ENCODE measurements around the gene TNNI3K. TPM values are rescaled to one million over a fixed set of nuclear protein-coding genes. Genes with fewer than 3 reads are reported as not detected.

The TNNI3K gene
- total and polyA plus RNA-seq, 10 of the 15 experiments (the other 5 are each of a cell fraction or from before 2014, with no cell fraction given): 0.14 to 1.6 (median 0.44) TPM; not detected in 4

- TF ChIP-seq CTCF (IDR thresholded peaks at IDR 0.05 in 2 of 3, conservative IDR thresholded peaks at IDR 0.05 in 1 of 3; ENCODE audit: control insufficient read depth in 2 of 3, extremely low read depth in 1 of 3, insufficient read depth in 1 of 3, low read depth in 3 of 3, low read length in 3 of 3): no peak
- TF ChIP-seq ETV6 (conservative IDR thresholded peaks at IDR 0.05 in 1 of 2, IDR thresholded peaks at IDR 0.05 in 1 of 2; ENCODE audit: borderline replicate concordance in 1 of 2, low read depth in 1 of 2): no peak
These were observed 2.6 kb downstream of the TNNI3K start (continued) for GRCh38 chr1:74237787-74238186.

- H3K4me1 ChIP-seq (ENCODE audit: control insufficient read depth, insufficient read depth, low read length): no peaks in the 10 kb centered on the region
- no TSS peak for BruUV-seq (replicated peaks)
- in situ Hi-C loops (cut with MboI) (no loop called here), intact Hi-C loops (cut with micrococcal nuclease; ENCODE audit: unreplicated experiment) (no loop called here)
- ATAC-seq: no peak
- H4K20me1 ChIP-seq (ENCODE audit: control insufficient read depth, insufficient read depth): no peaks in the 10 kb centered on the region
- H3K4me3 ChIP-seq: no peak overlapping the region
- no peaks in the 10 kb centered on the region for H3K9me3 ChIP-seq (replicated peaks; ENCODE audit: control insufficient read depth, insufficient read depth, low read length)
- H3K36me3 ChIP-seq (ENCODE audit: control insufficient read depth in 2 of 2, insufficient read depth in 2 of 2, low read length in 1 of 2): no peaks in the 10 kb centered on the region
- CTCF ChIA-PET: no interaction called here
- POLR2A ChIA-PET: no interaction called here
- no peak overlapping the region for H3K27ac ChIP-seq (ENCODE audit: control insufficient read depth, insufficient read depth)
- no peak for FAIRE-seq
- SMC1A ChIA-PET (ENCODE audit: uncharacterized antibody, unreplicated experiment): no interaction called here
- no peak overlapping the region for H2AFZ ChIP-seq (ENCODE audit: control insufficient read depth, low read depth, low read length)
- no peak overlapping the region for H3K9ac ChIP-seq (ENCODE audit: control insufficient read depth, insufficient read depth, low read length)
- H3K27me3 ChIP-seq (replicated peaks in 1 of 2; ENCODE audit: control insufficient read depth in 2 of 2, insufficient read depth in 2 of 2, low read length in 1 of 2): no peaks in the 10 kb centered on the region
- H3K4me2 ChIP-seq (ENCODE audit: control insufficient read depth, insufficient read depth): no peak overlapping the region
- no peak for DNase-seq (ENCODE audit: low read depth, low spot score)
- H3K79me2 ChIP-seq (ENCODE audit: control insufficient read depth, insufficient read depth, low read length): no peaks in the 10 kb centered on the region
- WGBS (ENCODE audit: insufficient coverage, insufficient replicate concordance, low lambda C conversion rate, missing lambda C conversion rate): 6% methylated on average over 2 of the region's 2 CpGs
- RAD21 ChIA-PET (ENCODE audit: unreplicated experiment): no interaction called here
- TF ChIP-seq PAX8 (IDR thresholded peaks at IDR 0.05): no peak
- no peak for TF ChIP-seq CREB1 (IDR thresholded peaks at IDR 0.05; ENCODE audit: low read depth)
- TF ChIP-seq NBN (IDR thresholded peaks at IDR 0.05): no peak
- TF ChIP-seq RCOR1 (conservative IDR thresholded peaks at IDR 0.05; ENCODE audit: low read depth, low read length): no peak
- no peak for TF ChIP-seq REST (IDR thresholded peaks at IDR 0.05; ENCODE audit: low read depth, low read length)
- no peak for TF ChIP-seq RELB (IDR thresholded peaks at IDR 0.05; ENCODE audit: low read depth)
- TF ChIP-seq SIX5 (IDR thresholded peaks at IDR 0.05; ENCODE audit: low read depth, low read length, severe bottlenecking): no peak
- TF ChIP-seq ZBTB40 (IDR thresholded peaks at IDR 0.05; ENCODE audit: borderline replicate concordance): no peak
- no peak for TF ChIP-seq RFX5 (IDR thresholded peaks at IDR 0.05; ENCODE audit: low read depth, low read length)
These were observed 10.1 kb downstream of the TNNI3K start for GRCh38 chr1:74245168-74245772.

Measured in GM12878 (cell line).